Esophagus muscularis mucosa (tissue), 4 donors: ENCODE results near the gene MYL12B.

Experiments used
- EP300 ChIP-seq: sonication (generic); formaldehyde crosslinking; IDR thresholded peaks from one replicate; pipeline ENCODE4 v1.6.1; 2017; ENCODE audit warnings: antibody characterized with exemption
- POLR2A ChIP-seq: fragments of 450-650 bp; IDR thresholded peaks from one replicate; pipeline ENCODE4 v1.6.1; 2017; ENCODE audit warnings: antibody characterized with exemption, moderate library complexity, mild to moderate bottlenecking, low read depth
- POLR2AphosphoS5 ChIP-seq, 2 donors: sonication (generic); formaldehyde crosslinking; IDR thresholded peaks; one replicate each; pipeline ENCODE4 v1.6.1; 2017; ENCODE audit warnings: antibody characterized with exemption in 2 of 2
- TF ChIP-seq, protein P1 (sequence below), 3 experiments: fragments of 200-600 bp in 2 of 3; fragments of 450-650 bp in 1 of 3; sonication (generic) in 2 of 3; IDR thresholded peaks; one replicate each; pipeline ENCODE4 v1.5.1; 2017 to 2019; ENCODE audit warnings: antibody characterized with exemption in 3 of 3, mild to moderate bottlenecking in 2 of 3, moderate library complexity in 1 of 3

DNA sequence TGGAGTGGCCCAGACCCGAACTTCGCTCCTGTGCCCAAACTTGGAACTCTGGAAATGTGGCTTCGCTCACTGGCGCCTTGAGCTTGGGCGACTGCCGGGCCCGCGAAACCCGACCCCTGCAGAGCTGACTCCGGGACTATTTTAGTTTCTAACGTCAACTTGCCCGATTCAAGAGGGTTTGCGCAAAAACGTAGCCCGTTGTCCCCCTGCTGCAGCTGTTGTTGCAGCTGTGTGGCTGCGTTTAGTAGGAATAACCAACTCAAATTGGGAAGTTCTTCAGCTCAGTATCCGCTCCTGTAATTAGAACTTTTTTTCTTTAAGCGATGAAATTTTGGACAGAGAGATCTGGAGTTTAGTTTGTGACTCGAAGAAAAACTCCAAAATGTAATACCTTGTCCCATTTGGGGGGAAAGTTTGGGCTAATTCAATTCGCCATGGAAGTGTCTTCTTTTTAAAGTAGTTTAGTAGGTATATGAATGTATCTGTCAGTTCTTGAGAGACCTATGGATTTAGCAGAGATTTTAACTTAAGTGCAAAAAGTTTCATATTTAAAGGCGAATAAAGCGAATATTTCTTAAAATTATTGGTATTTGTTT is 13.8 kb upstream of the MYL12B start:
- TF ChIP-seq, protein P1, sequence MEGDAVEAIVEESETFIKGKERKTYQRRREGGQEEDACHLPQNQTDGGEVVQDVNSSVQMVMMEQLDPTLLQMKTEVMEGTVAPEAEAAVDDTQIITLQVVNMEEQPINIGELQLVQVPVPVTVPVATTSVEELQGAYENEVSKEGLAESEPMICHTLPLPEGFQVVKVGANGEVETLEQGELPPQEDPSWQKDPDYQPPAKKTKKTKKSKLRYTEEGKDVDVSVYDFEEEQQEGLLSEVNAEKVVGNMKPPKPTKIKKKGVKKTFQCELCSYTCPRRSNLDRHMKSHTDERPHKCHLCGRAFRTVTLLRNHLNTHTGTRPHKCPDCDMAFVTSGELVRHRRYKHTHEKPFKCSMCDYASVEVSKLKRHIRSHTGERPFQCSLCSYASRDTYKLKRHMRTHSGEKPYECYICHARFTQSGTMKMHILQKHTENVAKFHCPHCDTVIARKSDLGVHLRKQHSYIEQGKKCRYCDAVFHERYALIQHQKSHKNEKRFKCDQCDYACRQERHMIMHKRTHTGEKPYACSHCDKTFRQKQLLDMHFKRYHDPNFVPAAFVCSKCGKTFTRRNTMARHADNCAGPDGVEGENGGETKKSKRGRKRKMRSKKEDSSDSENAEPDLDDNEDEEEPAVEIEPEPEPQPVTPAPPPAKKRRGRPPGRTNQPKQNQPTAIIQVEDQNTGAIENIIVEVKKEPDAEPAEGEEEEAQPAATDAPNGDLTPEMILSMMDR (IDR thresholded peaks at IDR 0.05): no peak
- TF ChIP-seq EP300: no peak
- no peak for TF ChIP-seq POLR2AphosphoS5 (IDR thresholded peaks at IDR 0.05)
- no peak for TF ChIP-seq POLR2A
